GM12864 (cell line): ENCODE data around the gene WIPI1.
A peak's percentile ranks its signal among the peaks of the same experiment; 100 is the strongest.

Source experiments
- DNase-seq: peaks from one replicate; pipeline ENCODE4 v3.0.0-alpha.2; 2011; ENCODE audit warnings: low read depth
- H3K4me3 ChIP-seq: 2 replicates; pipeline ENCODE4 v1.5.1; 2011; ENCODE audit warnings: mild to moderate bottlenecking, low read depth, low read length, control low read depth
- CTCF ChIP-seq: IDR thresholded peaks from 2 replicates; pipeline ENCODE4 v1.5.1; 2011; ENCODE audit warnings: low read depth, mild to moderate bottlenecking, moderate library complexity, low read length, control low read depth, inconsistent platforms; ENCODE audit errors: missing control alignments

The WIPI1 gene

DNA sequence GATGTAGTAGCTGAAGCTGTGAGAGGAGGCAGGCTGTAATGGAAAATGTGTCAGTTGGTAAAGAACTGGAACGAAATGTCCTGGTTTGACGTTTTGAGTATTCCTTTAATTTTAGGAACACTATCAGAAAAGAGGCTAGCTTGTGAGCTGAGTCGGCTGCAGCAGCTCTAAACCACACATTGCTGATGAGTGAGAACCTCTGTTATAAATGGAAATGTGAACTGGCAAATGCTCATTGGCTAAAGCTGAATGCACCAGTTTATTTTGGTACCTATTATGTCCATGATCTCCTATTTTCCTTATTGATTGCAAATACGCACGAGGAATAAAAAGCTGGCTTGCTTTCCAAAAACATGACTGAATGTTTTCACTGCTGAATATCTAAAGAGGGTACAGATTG lies 11.0 kb upstream of the WIPI1 start:
- no peak for TF ChIP-seq CTCF
- no peak overlapping the region for H3K4me3 ChIP-seq
- DNase-seq, result no peak

DNA sequence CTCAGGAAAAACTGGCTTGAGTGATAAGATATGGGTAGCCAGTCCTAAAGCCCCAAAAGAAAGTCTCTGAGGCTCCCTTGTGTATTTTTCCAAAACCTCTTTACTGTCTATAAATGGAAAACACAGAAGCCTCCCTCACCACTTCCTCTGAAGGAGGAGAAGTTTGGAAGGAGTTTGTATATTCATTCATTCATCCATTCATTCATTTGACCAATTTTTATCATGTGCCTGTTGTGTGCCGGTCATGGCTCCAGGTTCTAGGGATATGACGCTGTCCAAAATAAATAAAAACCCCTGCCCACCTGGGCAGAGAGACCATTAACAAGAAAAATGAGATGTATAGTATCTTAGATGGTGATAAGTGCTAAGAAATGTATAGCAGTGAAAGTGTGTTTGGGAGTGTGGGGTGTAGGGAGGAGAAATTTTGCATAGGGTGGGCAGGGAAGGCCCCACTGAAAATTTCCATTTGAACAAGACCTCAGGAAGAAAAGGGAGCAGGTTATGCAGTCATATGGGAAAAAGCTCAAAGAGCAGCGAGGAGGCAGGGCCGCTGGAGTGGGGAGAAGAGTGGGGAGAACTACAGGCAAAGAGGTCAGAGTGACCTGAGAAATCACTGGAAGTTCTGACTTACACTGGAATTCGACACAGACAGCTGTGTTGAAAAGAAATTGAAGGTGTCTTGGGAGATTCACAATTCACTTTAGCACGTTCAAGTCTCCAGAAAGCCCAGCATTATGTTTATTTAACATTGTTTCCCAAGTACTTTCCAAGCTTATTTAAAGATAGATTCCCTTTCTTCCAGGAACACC lies 6.1 kb upstream of the WIPI1 start:
- H3K4me3 ChIP-seq, result no peak overlapping the region
- no peak for DNase-seq
- TF ChIP-seq CTCF, result no peak

DNA sequence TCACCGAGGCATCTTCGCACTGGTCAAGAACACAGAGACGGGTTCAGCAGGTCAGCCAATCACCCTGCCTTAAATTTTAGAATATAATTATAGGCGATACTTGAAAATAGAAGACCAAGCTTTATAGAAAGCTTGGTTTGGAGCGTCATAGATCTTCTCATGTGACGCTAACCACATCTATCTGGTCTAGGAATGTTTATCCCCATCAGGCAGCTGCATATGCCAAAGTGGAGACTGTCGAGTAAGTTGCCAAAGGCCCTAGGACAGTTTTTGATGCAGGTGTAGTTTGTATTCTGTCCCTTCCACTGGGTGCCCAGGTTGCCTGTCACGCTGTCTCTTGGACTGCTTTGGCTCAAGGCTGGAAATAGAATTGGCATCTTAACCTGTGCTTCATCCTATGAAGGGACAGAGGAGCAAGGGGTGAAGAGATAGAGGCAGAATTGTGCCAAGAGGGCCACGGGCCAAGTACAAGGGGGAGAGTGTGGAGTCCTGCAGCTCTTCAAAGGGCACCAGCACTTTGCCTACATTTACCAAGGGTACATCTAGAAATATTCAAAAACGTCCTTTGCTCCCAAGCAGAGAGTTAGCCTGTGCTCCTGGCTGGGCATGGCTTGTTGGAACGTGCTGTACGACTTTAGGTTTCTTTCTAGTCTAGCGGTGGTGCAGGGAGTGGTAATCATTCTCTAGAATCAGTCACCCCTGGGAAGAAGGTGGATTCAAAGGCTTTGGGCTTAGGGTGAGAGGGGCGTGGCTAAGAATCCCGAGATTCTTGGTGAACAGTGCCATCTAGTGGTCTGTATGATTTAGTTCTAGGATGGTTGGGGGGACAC lies 5.3 kb upstream of the WIPI1 start:
- H3K4me3 ChIP-seq, result no peak overlapping the region
- DNase-seq, result peak; percentile 79

GRCh38 chr17:68461589-68461988 lies 4.3 kb upstream of the WIPI1 start:
- no peak for DNase-seq
- H3K4me3 ChIP-seq, result no peak overlapping the region
- TF ChIP-seq CTCF, result no peak

More for the DNA sequence above, 5.3 kb upstream of the WIPI1 start:
- peak; percentile 63 for TF ChIP-seq CTCF

DNA sequence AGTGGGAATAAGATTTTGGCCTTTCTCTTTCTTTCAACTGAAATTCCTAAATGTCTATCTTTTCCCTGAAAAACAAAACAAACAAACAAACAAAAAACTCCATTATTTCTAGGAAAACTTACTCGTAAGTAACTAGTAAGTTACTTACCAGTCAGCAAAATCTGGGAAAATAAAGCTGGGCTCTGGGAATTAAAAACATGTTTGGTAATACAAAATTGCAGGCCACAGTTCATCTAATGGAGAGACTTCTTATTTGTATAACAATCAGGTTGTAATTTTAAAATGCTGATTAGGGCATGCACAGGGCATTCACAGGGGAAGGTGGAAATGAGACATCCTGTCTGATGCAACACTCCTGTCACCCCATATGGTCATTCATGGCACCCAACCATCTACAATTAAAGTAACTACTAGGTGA lies 3.8 kb upstream of the WIPI1 start:
- no peak for DNase-seq
- no peak overlapping the region for H3K4me3 ChIP-seq
- TF ChIP-seq CTCF, result no peak

DNA sequence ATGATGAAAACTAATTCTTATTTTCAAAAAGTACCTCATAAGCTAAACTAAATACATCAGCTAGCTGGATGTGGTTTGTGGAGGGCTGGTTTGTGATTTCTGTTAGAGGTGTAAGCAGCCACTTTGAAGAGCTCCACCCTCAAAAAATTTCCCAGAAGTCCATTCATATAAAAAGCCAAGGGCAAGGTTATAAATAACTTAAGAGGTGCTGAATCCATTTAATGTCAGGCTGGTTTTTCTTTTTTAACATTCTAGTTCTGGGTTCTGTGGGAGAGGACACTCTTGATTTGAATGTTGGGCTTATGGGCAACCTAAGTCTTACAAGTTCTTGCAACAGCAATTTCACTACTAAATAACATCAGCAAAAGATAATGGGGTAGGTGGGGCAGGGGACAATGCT lies 3.4 kb upstream of the WIPI1 start:
- TF ChIP-seq CTCF, result no peak
- H3K4me3 ChIP-seq, result no peak overlapping the region; the same call in 1 of the 2 replicates
- DNase-seq, result no peak
